ENCODE results near the gene DIABLO.

DNA sequence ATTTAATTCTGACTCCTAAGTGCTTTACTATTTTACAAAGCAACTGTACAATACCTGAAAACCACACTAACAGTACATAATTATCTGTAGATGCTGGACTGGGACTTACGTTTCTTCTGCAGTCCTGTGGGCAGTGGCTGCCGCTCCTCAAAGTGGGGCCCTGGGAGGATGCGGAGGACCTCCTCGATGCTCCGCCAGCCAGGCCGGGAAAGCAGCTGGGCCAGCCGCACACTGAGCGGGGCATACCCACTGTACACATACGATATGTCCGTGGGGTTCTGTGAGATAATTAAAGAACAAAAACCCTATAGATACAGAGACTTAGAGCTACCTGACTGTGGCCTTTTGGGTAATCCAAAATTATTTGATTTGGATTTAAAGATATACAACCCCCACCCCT lies 6.8 kb upstream of the DIABLO start:
- TF ChIP-seq, protein P1, sequence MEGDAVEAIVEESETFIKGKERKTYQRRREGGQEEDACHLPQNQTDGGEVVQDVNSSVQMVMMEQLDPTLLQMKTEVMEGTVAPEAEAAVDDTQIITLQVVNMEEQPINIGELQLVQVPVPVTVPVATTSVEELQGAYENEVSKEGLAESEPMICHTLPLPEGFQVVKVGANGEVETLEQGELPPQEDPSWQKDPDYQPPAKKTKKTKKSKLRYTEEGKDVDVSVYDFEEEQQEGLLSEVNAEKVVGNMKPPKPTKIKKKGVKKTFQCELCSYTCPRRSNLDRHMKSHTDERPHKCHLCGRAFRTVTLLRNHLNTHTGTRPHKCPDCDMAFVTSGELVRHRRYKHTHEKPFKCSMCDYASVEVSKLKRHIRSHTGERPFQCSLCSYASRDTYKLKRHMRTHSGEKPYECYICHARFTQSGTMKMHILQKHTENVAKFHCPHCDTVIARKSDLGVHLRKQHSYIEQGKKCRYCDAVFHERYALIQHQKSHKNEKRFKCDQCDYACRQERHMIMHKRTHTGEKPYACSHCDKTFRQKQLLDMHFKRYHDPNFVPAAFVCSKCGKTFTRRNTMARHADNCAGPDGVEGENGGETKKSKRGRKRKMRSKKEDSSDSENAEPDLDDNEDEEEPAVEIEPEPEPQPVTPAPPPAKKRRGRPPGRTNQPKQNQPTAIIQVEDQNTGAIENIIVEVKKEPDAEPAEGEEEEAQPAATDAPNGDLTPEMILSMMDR (IDR thresholded peaks at IDR 0.05), result no peak
- no peak for TF ChIP-seq POLR2A (IDR thresholded peaks at IDR 0.05)

All from body of pancreas (tissue), 4 donors.